Activated B cell treated with CpG ODN at 0.5 μM for 24 hours (primary cell): ENCODE results near the gene CD200R1L. TPM values are rescaled to one million over a fixed set of nuclear protein-coding genes. Genes with fewer than 3 reads are reported as not detected.

ENCODE experiments used
- ATAC-seq: fragments of 200-7000 bp; cut with Tn5 transposase; one replicate; pipeline ENCODE4 v1.10.0; 2021; ENCODE audit warnings: low read depth, mild to moderate bottlenecking, moderate library complexity
- CTCF ChIA-PET: fragments of 350-600 bp; sonication (Branson Sonifier 250); formaldehyde crosslinking; loops from one replicate; lab custom pipeline; 2021; ENCODE audit warnings: antibody characterized with exemption; lab: Charles Lee
- POLR2A ChIA-PET: fragments of 350-600 bp; sonication (Branson Sonifier 250); formaldehyde crosslinking; loops from one replicate; lab custom pipeline; 2021; ENCODE audit warnings: antibody characterized with exemption; lab: Charles Lee
- DNase-seq: peaks from one replicate; pipeline ENCODE4 v3.0.0; 2022
- H3K27ac Mint-ChIP-seq: one replicate; pipeline ENCODE4 v1.8.0; 2020; ENCODE audit warnings: mixed read lengths
- H3K27me3 Mint-ChIP-seq: one replicate; pipeline ENCODE4 v1.8.0; 2021; ENCODE audit warnings: mixed read lengths
- H3K36me3 Mint-ChIP-seq: one replicate; pipeline ENCODE4 v1.8.0; 2021; ENCODE audit warnings: low read depth, mixed read lengths
- H3K4me1 Mint-ChIP-seq: one replicate; pipeline ENCODE4 v1.8.0; 2021; ENCODE audit warnings: mixed read lengths
- H3K4me3 Mint-ChIP-seq: one replicate; pipeline ENCODE4 v1.8.0; 2020; ENCODE audit warnings: mild to moderate bottlenecking, mixed read lengths
- H3K9me3 Mint-ChIP-seq: one replicate; pipeline ENCODE4 v1.8.0; 2020; ENCODE audit warnings: mixed read lengths
- intact Hi-C: fragments of 100-400 bp; cut with micrococcal nuclease; formaldehyde crosslinking; loops from one replicate; pipeline ENCODE4 v1.15.1; 2024
- total RNA-seq: library from RNA; stranded (reverse); gene quantifications from 2 replicates; pipeline ENCODE4 v1.2.3, GENCODE V29; 2022
- TF ChIP-seq, protein P1 (sequence below): fragments of 200-600 bp; IDR thresholded peaks from one replicate; pipeline ENCODE4 v1.8.0; 2022; ENCODE audit warnings: antibody characterized with exemption, mild to moderate bottlenecking

The CD200R1L gene, protein sequence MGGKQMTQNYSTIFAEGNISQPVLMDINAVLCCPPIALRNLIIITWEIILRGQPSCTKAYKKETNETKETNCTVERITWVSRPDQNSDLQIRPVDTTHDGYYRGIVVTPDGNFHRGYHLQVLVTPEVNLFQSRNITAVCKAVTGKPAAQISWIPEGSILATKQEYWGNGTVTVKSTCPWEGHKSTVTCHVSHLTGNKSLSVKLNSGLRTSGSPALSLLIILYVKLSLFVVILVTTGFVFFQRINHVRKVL
- total RNA-seq, result not detected in 2 replicates

DNA sequence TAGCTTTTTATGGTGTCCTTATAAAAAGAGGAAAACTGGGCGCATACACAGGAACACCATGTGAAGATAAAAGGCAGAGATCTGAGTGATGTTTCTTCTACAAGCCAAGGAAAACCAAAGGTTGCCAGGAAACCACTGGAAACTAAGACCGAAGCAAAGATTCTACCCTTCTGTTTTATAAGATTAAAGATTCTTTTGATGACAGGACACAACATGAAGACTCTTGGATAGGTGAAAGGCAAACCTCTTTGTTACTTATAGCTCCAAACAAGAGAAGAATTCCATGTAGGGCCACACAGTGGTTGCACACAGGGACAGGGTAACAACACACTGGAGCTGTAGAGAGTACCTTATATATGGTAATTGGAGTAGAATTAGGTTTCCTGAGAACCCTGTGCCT is at the start of gene CD200R1L:
CD200R1L (minus strand) TSS at position 101 of the 400 bp plus-strand sequence. CDS start 17,497 bp downstream, outside the sequence.
- DNase-seq, result no peak
- TF ChIP-seq, protein P1, sequence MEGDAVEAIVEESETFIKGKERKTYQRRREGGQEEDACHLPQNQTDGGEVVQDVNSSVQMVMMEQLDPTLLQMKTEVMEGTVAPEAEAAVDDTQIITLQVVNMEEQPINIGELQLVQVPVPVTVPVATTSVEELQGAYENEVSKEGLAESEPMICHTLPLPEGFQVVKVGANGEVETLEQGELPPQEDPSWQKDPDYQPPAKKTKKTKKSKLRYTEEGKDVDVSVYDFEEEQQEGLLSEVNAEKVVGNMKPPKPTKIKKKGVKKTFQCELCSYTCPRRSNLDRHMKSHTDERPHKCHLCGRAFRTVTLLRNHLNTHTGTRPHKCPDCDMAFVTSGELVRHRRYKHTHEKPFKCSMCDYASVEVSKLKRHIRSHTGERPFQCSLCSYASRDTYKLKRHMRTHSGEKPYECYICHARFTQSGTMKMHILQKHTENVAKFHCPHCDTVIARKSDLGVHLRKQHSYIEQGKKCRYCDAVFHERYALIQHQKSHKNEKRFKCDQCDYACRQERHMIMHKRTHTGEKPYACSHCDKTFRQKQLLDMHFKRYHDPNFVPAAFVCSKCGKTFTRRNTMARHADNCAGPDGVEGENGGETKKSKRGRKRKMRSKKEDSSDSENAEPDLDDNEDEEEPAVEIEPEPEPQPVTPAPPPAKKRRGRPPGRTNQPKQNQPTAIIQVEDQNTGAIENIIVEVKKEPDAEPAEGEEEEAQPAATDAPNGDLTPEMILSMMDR, result no peak
- H3K27me3 Mint-ChIP-seq, result no peaks in the 10 kb centered on the region
- intact Hi-C loops, result no loop called here
- peaks cover 32% of the 10 kb centered on the region for H3K4me1 Mint-ChIP-seq
- H3K9me3 Mint-ChIP-seq, result peaks cover 29% of the 10 kb centered on the region
- CTCF ChIA-PET, result interaction anchor here (1.5 kb wide), 1 partner anchor 112 kb away, joined by 4 read pairs; no protein-coding TSS in a partner anchor
- POLR2A ChIA-PET, result no interaction called here
- ATAC-seq, result no peak
- H3K36me3 Mint-ChIP-seq, result peaks cover 10% of the 10 kb centered on the region
- H3K27ac Mint-ChIP-seq, result peak within 1 kb of the TSS; percentile 74
- peak within 1 kb of the TSS; percentile 13 for H3K4me3 Mint-ChIP-seq

DNA sequence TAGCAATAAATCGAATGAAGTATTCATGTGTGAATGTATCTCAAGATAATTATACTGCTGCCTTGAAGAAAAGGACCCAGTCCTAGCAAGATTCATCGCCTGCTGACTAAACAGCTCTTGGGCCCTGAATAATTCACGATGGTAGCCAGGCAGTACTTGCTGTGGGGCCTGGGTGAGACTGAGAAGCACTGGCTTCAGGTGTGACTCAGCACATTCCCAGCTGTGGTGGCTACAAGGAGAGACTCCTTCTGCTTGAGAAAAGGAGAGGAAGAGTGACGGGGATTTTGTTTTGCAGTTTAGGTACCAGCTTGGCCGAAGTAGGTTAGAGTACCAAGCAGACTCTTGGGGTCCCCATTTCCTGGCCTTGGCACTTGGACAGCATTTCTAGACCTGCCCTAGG is 47.6 kb upstream of the CD200R1L start:
- TF ChIP-seq, protein P1, result no peak
- ChIA-PET CTCF (no interaction called here), POLR2A (no interaction called here)
- DNase-seq (no peak), ATAC-seq (no peak)
- Mint-ChIP-seq H3K27ac (no peak overlapping the region), H3K9me3 (no peaks in the 10 kb centered on the region), H3K4me3 (no peak overlapping the region), H3K4me1 (peaks cover 7% of the 10 kb centered on the region), H3K36me3 (no peaks in the 10 kb centered on the region), H3K27me3 (no peaks in the 10 kb centered on the region)
- intact Hi-C loops, result no loop called here

DNA sequence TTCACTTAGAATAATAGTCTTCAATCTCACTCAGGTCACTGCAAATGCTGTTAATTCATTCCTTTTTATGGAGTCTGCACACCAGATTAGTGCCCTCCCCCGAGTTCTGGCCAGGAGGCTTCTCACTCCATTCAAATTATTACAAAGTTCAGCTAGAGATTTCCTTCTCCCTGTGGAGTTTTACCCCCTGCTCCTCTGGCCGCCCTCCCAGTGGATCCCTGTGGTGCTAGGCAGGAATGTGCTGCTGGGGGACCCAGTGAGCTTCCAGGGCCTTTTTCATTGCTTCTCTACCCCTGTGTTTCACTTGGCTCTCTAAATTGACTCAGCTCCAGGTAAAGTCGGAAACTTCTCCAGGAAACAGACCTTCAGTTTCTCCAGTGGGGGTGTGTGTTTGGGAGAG is 42.7 kb upstream of the CD200R1L start:
- H3K27ac Mint-ChIP-seq, result no peak overlapping the region
- no peaks in the 10 kb centered on the region for H3K36me3 Mint-ChIP-seq
- POLR2A ChIA-PET, result interaction anchor here (0.6 to 0.7 kb wide), 2 partner anchors 28 to 109 kb away, joined by 3 read pairs; no protein-coding TSS in a partner anchor
- ATAC-seq (no peak), DNase-seq (no peak)
- TF ChIP-seq, protein P1, result no peak
- CTCF ChIA-PET, result no interaction called here
- H3K4me3 Mint-ChIP-seq, result no peak overlapping the region
- H3K27me3 Mint-ChIP-seq, result no peaks in the 10 kb centered on the region
- no peaks in the 10 kb centered on the region for H3K9me3 Mint-ChIP-seq
- intact Hi-C loops, result loop anchor here (2.0 kb wide), 1 partner anchor 15 kb away; no protein-coding TSS in a partner anchor
- H3K4me1 Mint-ChIP-seq, result peaks cover 25% of the 10 kb centered on the region

DNA sequence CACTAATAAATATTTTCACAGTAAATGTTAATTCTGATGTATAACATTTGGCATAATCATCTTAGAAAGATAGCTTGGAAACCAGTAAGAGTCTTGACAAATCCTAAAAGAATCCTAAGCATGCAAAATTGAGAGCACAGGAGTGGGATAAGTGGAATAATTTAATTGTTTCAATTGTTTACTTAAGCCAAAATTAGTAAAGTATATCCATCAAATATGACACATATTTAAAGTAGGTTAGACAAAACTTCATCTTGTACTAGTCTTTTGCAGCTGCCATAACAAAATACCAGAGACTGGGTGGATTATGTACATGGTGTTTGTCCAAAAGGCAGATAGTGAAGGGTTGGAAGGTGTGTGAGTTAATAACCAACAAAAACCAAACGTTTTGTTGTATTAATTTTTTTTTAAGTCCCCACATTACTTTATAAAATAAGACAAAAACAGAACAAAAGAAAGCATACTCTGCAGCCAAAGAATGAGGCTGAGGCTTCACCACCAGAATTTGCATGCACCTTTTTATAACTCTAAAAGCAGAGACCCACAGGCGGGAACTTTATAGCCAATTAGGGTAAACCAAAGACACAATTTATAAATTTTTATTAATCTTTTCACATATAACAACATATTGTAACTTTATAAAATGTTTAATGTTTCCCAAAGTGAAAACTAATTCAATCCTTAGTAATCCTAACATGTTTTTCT is 41.9 kb upstream of the CD200R1L start:
- POLR2A ChIA-PET, result interaction anchor here (0.7 kb wide), 1 partner anchor 108 kb away, joined by 3 read pairs; no protein-coding TSS in a partner anchor
- Mint-ChIP-seq H3K9me3 (no peaks in the 10 kb centered on the region), H3K27me3 (no peaks in the 10 kb centered on the region), H3K36me3 (no peaks in the 10 kb centered on the region), H3K4me3 (peak overlapping the region; percentile 12), H3K4me1 (peaks cover 25% of the 10 kb centered on the region), H3K27ac (no peak overlapping the region)
- ATAC-seq, result no peak
- intact Hi-C loops, result loop anchor here (2.0 kb wide), 1 partner anchor 14 kb away; no protein-coding TSS in a partner anchor
- CTCF ChIA-PET, result interaction anchor here (0.7 to 0.8 kb wide), 2 partner anchors 93 to 154 kb away, joined by 3 read pairs; no protein-coding TSS in a partner anchor
- no peak for DNase-seq
- TF ChIP-seq, protein P1, result no peak
